Activated CD4-positive, alpha-beta T cell treated with anti-CD3 and anti-CD28 coated beads for 1 hour (primary cell): Measurements from ENCODE around the gene PRPF4.
"Not testable (repeated sequence)": the region's sequence is repeated elsewhere in the genome, so short reads cannot be mapped to it uniquely, and the experiment has no call there.

Experiments
- DNase-seq: peaks from one replicate; pipeline ENCODE4 v3.0.0-alpha.2; 2020

PRPF4 gene

GRCh38 chr9:113269355-113269754 lies 6.1 kb upstream of the PRPF4 start:
- DNase-seq = no peak

GRCh38 chr9:113269871-113270270 lies 5.6 kb upstream of the PRPF4 start:
- no peak for DNase-seq

GRCh38 chr9:113274474-113275156 lies 843 bp upstream of the PRPF4 start:
- no peak for DNase-seq

GRCh38 chr9:113278840-113279239 lies 3.4 kb downstream of the PRPF4 start:
- DNase-seq = no peak

- no peak for DNase-seq
Measured at GRCh38 chr9:113281356-113281755, 5.9 kb downstream of the PRPF4 start.

GRCh38 chr9:113289091-113289490 lies 13.6 kb downstream of the PRPF4 start:
- DNase-seq = no peak

GRCh38 chr9:113290052-113290607 lies 14.7 kb downstream of the PRPF4 start:
- no peak for DNase-seq

GRCh38 chr9:113293285-113293878 lies 17.9 kb downstream of the PRPF4 start:
- DNase-seq = no peak

GRCh38 chr9:113296247-113296646 lies 20.8 kb downstream of the PRPF4 start:
- DNase-seq = not testable (repeated sequence)

GRCh38 chr9:113296796-113297558 lies 21.5 kb downstream of the PRPF4 start:
- DNase-seq = no peak

GRCh38 chr9:113298311-113298710 lies 22.9 kb downstream of the PRPF4 start:
- no peak for DNase-seq

- no peak for DNase-seq
Measured at GRCh38 chr9:113298924-113299770, 23.7 kb downstream of the PRPF4 start.

GRCh38 chr9:113299800-113300292 lies 24.4 kb downstream of the PRPF4 start:
- no peak for DNase-seq

GRCh38 chr9:113301548-113301947 lies 26.1 kb downstream of the PRPF4 start:
- no peak for DNase-seq

GRCh38 chr9:113302792-113303418 lies 27.4 kb downstream of the PRPF4 start, which contains the start of gene RNF183:
RNF183 (minus strand) TSS chr9:113303376; CDS start chr9:113298184, 5,192 bp downstream.
- DNase-seq = no peak

GRCh38 chr9:113306566-113306965 lies 31.1 kb downstream of the PRPF4 start:
- no peak for DNase-seq

GRCh38 chr9:113307396-113307975 lies 32.0 kb downstream of the PRPF4 start:
- no peak for DNase-seq

GRCh38 chr9:113309204-113309813 lies 33.9 kb downstream of the PRPF4 start:
- DNase-seq = no peak

- DNase-seq = no peak
Measured at GRCh38 chr9:113310538-113310937, 35.1 kb downstream of the PRPF4 start.

- DNase-seq = no peak
Measured at GRCh38 chr9:113311961-113312360, 36.5 kb downstream of the PRPF4 start.

- no peak for DNase-seq
Measured at GRCh38 chr9:113313261-113313660, 37.8 kb downstream of the PRPF4 start.
